ENCODE data around the gene ADAMTS14. TPM values are rescaled to one million over a fixed set of nuclear protein-coding genes. Genes with fewer than 3 reads are reported as not detected.

Gene ADAMTS14
- polyA plus RNA-seq, 4 donors, result 1.2 to 2.0 (median 1.3) TPM

DNA sequence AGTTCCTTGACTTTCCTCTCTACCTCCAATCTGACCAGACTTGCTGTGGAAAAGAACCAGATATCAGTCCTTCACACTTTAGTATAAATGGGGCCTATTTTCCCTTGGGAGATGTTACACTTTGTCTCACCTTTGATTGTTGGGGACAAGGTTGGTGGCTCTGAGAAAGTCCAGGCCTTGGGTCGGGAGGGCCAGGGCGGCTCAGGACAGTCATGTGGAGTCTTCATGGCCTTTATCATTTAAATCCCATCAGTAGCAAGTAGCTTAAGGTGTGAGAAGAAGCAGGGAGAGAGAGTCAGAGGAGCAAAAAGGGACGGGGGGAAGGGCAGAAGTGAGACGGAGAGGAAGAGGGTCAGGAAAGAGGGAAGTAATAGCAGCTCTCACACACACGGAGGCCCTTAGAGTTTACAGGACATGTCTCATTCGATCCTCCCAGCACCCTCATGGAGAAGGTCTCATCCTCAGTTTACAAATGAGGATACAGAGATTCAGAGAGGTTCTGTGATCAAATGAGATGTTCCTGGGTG is 72.4 kb downstream of the ADAMTS14 start:
- DNase-seq (ENCODE audit: low read depth in 4 of 4, low spot score in 3 of 4), result no peak

DNA sequence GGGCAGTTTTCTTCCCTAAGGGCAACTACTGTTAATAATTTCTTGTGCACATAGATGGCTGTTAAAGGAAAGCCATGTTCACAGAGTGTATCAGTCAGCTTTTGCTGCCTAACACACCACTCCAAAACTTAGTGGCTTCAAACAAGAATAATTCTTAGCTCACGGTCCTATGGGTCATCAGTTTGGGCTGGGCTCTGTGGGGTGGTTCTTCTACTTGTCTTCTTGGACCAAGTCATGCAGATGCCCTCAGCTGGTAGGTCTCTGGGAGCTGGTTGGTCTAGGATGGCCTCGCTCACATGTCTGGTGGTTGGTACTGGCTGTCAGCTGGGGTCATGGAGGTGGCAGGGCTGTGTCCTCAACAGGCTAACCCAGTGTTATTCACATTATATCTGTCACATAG is 73.2 kb downstream of the ADAMTS14 start:
- no peak for DNase-seq (ENCODE audit: low read depth in 4 of 4, low spot score in 3 of 4)

DNA sequence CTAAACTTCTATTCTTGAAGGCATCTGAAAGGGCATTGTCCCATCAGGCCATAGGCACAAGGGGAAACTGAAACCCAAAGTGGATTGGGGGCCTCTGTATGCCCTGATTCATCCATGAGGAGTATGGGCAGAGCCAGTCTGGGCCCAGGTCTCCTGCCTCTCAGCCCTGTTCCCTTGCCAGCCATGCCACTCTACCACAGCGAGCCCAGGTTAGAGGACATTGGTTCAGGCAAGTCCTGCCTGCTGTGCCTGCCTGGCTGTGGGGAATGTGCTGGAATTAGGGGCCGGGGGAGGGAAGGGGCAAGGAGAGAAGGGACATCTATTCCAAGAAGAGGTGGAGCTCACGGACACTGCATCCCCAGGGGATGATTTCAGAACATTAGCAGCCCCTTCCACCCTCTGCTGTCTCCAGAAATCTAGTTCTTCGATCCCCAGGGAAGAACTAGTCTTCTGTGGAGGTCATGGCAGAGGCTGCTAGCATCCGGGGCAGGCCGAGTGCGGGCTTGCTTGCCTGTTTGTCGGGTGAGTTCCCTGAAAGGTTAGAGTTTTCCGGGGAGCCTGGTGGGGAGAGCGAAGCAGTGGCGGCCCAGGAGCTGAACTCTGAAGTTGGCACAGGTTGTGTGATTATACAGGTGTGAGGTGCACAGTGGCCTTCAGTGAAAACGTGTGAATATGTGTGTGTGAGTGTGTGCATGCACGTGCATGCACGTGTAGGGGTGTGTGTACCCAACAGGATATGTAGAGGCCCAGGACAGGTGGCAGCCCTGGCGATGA is 75.1 kb downstream of the ADAMTS14 start:
- no peak for DNase-seq (ENCODE audit: low read depth in 4 of 4, low spot score in 3 of 4)

DNA sequence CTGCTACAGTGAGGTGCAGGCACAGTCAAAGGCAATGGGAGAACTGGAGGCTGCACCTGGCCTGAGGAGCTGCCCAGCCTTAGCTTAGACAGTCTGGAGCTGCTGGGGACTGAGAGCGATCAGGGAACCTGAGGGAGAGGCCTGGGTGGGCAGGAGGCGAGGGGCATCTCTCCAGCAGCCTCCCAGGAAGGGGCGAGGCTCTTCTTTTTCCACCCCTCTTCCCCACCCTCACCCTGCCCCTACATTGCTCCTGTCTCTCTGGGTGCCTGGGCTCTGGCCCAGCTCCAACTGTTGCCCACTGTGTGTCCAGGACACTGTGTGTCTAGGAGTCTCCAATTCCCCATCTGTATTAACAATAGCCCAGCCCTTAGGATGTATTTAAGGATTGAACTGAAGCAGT is 76.0 kb downstream of the ADAMTS14 start:
- no peak for DNase-seq (ENCODE audit: low read depth in 4 of 4, low spot score in 3 of 4)

DNA sequence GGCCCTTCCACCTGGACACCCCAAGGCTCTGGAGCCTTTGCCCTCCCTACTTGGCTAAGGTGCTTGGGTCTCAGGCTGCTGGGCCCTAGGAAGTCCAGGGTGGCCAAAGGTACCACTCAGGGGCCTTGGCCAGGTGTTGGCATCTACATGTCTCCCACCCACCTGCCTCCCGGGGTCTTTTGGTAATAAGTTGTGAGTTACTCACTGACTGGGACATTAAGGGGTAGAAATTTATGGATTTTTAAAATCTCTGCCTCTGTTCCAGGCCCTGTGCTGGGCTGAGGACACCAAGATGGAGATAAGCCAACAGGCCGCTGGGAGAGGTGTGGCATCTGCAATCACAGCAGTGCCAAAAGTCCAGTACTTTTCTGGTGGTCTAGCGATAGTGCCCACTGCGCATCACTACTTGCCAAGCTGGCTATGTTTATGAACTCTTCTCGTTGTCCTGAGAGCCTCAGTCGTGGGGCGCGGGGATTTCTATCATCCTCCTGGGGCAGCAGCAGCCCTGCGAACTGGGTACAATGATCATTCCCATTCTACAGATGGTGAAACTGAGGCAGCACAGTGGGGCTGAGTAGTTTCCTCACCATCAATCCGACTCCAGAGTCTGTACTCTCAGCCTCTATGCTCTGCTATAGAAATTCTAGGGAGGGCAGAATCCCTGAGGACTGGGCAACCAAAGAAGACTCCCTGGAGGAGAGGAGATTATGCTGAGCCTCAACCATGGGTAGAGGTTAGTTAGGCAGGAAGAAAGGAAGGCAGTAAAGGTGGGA is 76.7 kb downstream of the ADAMTS14 start:
- no peak for DNase-seq (ENCODE audit: low read depth in 4 of 4, low spot score in 3 of 4)

DNA sequence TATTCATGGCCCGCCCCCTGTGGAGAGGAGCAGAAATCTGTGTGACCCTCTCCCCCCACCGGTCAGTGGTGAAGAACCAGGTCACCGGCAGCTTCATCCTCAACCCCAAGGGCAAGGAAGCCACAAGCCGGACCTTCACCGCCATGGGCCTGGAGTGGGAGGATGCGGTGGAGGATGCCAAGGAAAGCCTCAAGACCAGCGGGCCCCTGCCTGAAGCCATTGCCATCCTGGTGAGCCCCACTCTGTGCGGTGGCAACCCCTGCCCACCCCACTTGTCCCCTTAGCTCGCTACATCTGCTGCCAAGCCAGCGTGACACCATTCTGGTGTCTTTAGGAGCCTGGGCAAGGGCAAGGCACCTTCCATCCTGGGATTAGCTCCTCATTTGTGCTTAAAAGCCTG is 77.5 kb downstream of the ADAMTS14 start:
- no peak for DNase-seq (ENCODE audit: low read depth in 4 of 4, low spot score in 3 of 4)

DNA sequence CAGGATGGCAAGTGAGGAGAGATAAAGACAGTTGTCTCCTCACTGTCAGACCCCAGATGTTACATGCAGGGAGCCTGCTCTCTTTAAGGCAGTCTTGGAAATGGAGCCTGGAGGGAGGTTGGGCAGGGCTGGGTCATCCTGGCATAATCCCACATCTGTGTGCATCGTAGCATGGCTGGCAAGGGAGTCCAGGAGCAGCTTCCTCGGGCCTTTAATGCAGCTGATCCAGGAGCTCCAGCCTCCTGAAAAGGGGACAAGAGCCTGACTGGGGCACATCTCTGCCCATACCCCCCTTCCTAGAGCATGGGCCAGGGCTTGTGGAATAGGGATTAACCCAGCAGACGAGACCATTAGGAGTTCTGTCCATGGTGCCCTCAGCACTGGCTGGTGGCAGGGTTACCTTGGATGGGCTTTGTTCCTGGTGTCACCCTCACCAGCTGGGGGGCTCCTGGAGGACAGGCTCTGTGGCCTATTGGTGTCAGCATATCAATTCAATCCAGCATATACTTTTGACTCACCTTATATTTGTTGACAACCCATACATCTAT is 77.9 kb downstream of the ADAMTS14 start:
- no peak for DNase-seq (ENCODE audit: low read depth in 4 of 4, low spot score in 3 of 4)

DNA sequence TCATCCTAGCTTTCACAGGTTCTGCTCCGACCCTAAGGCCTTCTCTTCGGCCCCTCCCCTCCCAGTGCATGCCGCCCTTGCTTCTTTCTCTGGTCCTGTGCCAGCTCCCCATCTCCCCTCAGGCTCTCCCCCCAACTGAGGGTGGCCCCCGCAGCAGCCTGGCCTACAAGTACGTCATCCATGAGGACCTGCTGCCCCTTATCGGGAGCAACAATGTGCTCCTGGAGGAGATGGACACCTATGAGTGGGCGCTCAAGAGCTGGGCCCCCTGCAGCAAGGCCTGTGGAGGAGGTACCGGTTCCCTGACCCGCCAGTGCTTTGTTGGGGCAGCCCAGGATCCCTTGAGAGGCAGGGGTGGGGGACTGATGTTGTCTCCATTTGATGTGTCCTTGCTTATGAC is 79.0 kb downstream of the ADAMTS14 start:
- no peak for DNase-seq (ENCODE audit: low read depth in 4 of 4, low spot score in 3 of 4)

DNA sequence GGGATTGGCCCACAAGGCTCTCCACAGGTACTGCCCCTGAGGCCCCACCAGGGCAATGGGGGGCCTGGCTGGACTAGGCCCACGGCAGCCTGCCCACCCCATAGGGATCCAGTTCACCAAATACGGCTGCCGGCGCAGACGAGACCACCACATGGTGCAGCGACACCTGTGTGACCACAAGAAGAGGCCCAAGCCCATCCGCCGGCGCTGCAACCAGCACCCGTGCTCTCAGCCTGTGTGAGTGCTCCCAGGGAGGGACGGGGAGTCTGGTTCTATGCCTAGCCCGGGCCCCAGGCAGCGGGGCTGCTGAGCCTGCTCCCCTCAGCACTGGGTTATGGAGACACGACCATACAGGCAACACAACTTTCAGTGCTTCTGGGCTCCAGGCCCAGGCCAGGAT is 79.7 kb downstream of the ADAMTS14 start:
- no peak for DNase-seq (ENCODE audit: low read depth in 4 of 4, low spot score in 3 of 4)

DNA sequence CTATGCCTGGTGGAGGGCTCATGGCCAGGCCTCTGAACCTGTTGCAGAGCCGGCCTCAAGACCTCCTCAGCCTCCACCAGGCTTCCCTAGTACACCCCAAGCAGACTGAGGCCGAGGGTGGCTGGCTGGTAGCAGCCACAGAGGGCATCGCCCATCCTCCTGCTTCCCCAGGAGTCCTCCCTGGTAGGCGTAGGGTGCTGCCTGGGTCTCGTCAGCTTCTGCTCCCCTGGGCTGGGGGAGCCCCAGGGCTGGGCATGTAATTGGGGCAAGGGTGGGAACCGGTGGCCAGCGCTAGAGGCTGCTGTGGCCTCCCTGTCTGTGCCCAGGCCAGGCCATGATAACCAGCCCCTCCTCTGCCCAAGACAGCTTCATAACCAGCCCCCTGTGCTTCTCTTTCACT is 80.3 kb downstream of the ADAMTS14 start:
- DNase-seq (ENCODE audit: low read depth in 4 of 4, low spot score in 3 of 4), result no peak

DNA sequence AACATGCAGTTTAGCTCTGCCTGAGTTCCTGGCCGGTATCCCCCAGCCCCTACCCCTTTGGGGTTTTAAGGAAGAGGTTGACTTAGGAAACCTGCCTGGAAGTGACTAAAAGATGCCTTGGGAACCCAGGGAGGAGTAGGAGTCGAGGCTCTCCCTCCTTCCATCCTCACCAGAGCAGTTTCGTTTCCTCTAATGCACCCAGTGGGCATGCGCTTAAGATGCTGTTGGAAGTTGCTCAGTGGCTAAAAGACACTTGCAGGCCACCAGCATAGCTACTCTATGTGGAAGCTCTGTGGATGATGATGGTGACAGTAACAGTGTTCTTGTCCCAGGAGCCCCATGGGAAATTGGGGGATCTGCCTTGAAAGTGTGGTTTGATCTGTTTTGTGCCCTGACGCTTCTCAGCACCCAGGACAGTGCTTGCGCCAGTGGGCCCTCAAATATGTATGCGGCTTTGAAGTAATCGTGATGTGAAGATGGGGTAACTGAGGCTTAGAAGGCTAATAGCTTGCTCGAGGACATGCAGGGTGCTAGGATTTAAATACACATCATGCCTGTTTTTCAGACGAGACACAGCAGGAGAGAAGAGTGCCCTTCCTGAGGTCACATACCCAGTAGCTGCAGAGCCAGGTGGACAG is 80.8 kb downstream of the ADAMTS14 start:
- DNase-seq (ENCODE audit: low read depth in 4 of 4, low spot score in 3 of 4), result no peak

DNA sequence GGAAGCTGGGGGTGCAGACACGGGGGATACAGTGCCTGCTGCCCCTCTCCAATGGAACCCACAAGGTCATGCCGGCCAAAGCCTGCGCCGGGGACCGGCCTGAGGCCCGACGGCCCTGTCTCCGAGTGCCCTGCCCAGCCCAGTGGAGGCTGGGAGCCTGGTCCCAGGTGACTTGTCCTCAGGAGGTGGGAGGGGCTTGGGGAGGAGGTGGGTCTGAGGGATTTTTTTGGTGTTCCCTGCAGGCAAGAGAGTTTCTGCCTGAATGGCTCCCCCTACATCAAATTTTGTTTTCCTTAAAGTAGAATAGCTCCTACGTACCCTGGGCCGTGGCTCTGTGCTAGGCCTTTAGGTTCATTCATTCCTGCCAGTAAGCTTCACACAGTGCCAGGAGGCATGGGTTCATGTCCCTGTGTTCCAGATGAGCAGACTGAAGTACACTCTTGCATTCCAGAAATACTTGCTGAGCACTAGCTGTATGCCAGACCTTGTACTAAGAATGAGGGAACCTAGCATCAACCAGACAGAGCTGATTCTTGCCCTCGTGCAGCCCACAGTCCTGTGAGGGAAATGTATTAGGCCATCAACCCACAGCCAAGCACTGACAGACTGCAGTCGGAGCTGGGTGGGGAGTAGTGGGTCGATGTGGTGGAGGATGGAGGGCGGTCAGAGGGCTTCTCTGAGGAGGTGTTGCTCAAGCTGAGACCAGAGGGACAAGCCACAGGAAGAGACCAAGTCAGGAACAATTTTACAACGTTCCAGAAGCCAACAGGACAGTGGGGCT is 81.7 kb downstream of the ADAMTS14 start:
- DNase-seq (ENCODE audit: low read depth in 4 of 4, low spot score in 3 of 4), result no peak

DNA sequence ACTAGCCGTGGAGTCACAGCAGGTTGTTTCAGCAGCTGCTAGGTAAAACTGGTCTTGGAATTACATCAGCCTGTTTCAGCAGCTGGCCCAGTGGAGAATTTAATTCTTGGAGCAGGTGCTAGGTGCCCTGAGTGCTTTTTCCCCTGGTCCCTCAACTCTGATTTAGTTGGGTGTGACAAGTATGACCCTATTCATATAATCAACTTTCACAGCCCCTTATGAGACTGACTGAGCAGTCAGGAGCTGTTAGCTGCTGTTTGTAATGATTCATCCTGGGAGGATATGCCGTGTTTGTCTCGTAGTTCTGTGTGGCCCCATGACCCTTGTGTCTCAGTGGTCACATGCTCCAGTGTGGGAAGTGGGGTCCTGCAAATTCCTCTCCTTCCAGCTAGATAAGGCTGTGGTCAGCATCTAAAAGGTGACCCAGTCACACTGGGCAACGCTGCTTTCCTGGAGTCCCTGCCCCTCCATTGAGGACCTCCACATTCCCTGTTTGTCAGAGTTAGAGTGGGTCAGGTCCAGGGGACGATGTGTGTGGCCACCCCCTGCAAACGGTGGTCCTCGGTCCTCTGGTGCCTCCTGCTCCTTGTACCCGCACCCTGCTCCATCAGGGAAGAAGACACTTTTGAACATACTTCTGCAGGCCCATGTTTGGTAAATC is 84.5 kb downstream of the ADAMTS14 start:
- DNase-seq (ENCODE audit: low read depth in 4 of 4, low spot score in 3 of 4), result no peak

DNA sequence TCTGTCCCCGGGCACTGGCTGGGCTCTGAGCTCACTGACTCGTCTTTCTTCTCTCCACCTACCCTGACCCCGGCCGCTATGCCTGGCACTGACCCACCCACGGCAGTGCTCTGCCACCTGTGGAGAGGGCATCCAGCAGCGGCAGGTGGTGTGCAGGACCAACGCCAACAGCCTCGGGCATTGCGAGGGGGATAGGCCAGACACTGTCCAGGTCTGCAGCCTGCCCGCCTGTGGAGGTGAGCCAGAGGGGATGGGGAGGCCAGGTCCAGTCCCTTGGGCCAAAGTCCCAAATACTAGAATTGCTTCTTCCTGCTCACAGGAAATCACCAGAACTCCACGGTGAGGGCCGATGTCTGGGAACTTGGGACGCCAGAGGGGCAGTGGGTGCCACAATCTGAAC is 85.5 kb downstream of the ADAMTS14 start:
- DNase-seq (ENCODE audit: low read depth in 4 of 4, low spot score in 3 of 4), result no peak

DNA sequence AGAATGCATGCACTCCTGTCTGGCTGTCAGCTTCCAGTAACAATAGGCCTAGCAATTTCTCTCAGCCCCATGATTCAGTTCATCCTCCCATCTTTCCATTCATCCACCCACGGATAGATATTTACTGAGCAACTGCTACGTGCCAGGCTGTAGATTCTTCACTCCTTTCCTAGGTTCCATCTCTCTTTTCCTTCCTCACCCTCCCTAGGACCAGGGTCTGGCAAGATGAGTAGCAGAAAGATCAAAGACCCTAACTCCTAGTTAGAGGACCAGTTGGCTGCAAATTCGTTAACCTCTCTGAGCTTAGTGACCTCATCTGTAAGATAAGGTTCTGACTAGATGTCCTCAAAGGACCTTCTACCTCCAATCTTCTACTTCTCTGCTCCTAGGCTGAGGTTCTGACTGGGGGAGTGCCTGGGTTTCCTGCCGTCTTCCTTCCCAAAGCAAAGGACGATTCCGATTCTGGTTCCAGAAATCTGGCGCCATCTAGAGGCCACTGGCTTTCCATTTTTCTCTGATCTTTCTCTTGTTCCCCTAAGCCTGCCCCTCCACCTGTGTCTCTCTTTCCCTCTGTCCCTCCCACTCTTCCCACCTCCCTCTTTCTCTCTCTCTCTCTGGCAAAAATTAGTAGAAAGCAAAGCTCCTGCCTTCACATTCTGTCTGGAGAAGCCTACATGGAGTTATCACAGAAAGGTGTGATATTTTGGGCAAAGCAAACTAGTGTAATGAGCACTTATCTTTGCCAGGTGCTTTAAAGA is 86.6 kb downstream of the ADAMTS14 start:
- peak in 3 of 4 donors; percentile 52 to 70 (median 65) for DNase-seq (ENCODE audit: low read depth in 4 of 4, low spot score in 3 of 4)

DNA sequence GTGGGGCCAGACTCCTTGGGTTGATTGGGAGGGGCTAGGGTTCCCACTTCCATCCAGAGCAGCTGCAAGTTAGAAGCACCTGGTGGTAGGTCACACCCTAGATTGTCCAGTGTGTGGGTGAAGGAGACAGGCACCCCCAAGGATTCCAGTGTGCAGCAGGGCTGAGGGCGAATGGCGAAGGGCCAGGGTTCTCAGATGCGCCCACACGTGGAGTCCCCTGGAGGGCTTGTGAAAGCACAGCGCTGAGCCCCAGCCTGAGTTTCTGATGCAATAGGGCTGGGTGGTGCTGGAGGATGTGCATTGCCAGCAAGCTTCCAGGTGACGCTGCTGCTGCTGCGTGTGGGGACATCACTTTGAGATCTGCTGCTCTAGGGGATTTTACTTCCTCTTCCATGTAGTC is 87.5 kb downstream of the ADAMTS14 start:
- DNase-seq (ENCODE audit: low read depth in 4 of 4, low spot score in 3 of 4), result no peak

DNA sequence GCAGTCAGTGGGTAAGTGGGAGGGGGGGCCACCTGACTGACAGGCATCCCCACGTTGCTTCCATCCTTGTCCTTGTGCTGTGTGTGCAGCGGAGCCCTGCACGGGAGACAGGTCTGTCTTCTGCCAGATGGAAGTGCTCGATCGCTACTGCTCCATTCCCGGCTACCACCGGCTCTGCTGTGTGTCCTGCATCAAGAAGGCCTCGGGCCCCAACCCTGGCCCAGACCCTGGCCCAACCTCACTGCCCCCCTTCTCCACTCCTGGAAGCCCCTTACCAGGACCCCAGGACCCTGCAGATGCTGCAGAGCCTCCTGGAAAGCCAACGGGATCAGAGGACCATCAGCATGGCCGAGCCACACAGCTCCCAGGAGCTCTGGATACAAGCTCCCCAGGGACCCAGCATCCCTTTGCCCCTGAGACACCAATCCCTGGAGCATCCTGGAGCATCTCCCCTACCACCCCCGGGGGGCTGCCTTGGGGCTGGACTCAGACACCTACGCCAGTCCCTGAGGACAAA is 88.0 kb downstream of the ADAMTS14 start:
- DNase-seq (ENCODE audit: low read depth in 4 of 4, low spot score in 3 of 4), result no peak

DNA sequence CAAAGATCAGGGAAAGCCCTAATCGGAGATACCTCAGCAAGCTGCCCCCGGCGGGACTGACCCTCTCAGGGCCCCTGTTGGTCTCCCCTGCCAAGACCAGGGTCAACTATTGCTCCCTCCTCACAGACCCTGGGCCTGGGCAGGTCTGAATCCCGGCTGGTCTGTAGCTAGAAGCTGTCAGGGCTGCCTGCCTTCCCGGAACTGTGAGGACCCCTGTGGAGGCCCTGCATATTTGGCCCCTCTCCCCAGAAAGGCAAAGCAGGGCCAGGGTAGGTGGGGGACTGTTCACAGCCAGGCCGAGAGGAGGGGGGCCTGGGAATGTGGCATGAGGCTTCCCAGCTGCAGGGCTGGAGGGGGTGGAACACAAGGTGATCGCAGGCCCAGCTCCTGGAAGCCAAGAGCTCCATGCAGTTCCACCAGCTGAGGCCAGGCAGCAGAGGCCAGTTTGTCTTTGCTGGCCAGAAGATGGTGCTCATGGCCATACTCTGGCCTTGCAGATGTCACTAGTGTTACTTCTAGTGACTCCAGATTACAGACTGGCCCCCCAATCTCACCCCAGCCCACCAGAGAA is 88.8 kb downstream of the ADAMTS14 start:
- peak in 2 of 4 donors; percentile 39 to 41 for DNase-seq (ENCODE audit: low read depth in 4 of 4, low spot score in 3 of 4)

Data from left renal pelvis (tissue), 4 donors.